Measurements from ENCODE around the gene DGAT2L6. TPM values are rescaled to one million over a fixed set of nuclear protein-coding genes. Genes with fewer than 3 reads are reported as not detected.

Gene DGAT2L6
- total RNA-seq, 2 experiments from 2014 or later: not detected

DNA sequence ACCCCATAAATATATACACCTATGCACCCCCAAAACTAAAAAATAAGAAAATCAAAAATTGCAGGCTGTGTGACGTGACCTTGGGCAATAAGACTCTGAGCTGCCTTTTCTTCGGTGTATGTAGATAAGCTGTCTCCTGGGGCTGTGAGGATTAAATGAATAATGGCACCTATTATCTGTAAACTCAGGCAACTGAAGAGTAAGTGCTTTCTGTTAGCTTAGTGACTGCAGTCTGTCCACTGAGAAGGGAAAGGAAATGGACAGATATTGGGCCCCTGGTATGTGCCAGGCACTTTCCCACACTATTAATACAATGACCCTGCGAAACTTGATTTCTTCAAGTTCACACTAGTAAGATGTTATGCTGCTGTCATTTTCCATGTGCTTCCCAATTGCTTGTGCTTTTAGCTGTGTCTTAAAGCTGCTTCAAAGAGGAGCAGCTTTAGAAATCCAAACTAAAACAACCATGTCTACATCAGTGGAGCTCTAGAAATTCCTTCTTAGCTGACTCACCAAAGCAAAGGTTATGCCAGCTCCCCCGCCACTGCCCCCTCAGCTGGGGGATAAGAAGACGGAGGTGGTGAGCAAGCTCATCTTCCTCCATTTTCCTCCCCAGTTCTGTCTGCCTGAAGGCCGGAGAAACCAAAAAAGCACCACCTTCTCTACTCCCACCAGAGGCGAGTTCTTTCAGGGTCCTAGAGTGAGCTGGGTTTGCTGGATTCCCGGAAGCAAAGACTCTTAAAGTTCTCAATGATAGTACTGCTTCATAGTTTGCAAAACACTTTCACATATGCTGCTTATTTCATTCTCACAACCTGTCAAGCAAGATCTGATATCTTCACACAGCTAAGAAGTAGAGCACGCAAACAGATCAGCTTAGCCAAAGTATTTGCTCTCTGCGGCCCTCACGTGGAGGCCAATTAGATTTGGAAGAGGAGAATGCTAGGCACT, 8.8 kb upstream of the DGAT2L6 start:
- no peaks in the 10 kb centered on the region for H3K9me3 Mint-ChIP-seq
- intact Hi-C loops (cut with micrococcal nuclease): no loop called here

DNA sequence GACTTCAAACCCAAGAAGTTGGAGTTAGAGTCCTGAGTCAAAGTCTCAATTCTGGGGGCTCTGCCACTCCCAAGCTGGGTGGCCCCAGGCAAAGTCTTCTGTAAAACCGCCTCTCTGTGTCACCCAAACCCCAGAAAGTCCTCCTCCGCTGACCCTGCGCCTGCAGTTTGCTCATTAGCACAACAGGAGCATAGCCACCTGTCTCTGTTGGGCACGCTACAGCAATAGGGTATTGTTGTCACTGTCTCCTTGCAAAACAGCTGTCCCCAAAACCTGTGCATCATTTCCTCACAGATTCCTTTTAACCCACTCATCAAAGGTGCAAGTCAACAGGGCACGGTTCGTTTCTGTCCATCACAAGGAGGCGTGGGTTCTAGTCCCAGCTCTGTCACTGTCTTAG, 8.0 kb upstream of the DGAT2L6 start:
- H3K4me1 Mint-ChIP-seq (ENCODE audit: low read depth): peaks cover 6% of the 10 kb centered on the region
- H3K36me3 Mint-ChIP-seq: no peaks in the 10 kb centered on the region
- H3K27me3 Mint-ChIP-seq: no peaks in the 10 kb centered on the region
- H3K9me3 Mint-ChIP-seq: no peaks in the 10 kb centered on the region
- no peak overlapping the region for H3K4me3 Mint-ChIP-seq
- POLR2A ChIA-PET: no interaction called here
- intact Hi-C loops (cut with micrococcal nuclease): no loop called here
- CTCF ChIA-PET: interaction anchor here (0.8 kb wide), 1 partner anchor 28 kb away, joined by 3 read pairs; no protein-coding TSS in a partner anchor
- H3K27ac Mint-ChIP-seq: no peak overlapping the region
- no peak for DNase-seq

More for the DNA sequence above, 8.8 kb upstream of the DGAT2L6 start:
- CTCF ChIA-PET: interaction anchor here (0.7 to 0.8 kb wide), 2 partner anchors 15 to 29 kb away, joined by 3 read pairs; no protein-coding TSS in a partner anchor
- Mint-ChIP-seq H3K4me3 (no peak overlapping the region), H3K27me3 (no peaks in the 10 kb centered on the region), H3K27ac (no peak overlapping the region), H3K36me3 (peaks cover 2% of the 10 kb centered on the region), H3K4me1 (ENCODE audit: low read depth) (peaks cover 7% of the 10 kb centered on the region)
- POLR2A ChIA-PET: no interaction called here
- no peak for DNase-seq

DNA sequence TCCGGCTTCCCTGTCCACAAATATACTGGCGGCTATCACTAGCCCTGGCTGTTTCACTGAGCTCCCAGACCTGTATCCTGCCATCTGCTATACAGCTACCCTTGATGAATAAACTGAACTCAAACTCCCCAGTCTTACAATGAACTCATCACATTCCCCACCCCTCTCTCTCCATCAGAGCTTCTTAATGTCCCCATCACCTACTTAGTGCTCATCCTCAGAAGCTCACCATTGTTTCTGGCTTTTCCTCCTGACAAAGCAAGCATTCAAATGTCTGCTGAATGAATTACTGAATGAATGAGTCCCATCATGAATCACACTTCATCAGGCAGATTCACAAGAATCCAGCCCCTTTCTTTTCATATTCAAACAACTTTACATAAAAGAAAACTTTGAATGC, 5.7 kb upstream of the DGAT2L6 start:
- Mint-ChIP-seq H3K27me3 (no peaks in the 10 kb centered on the region), H3K36me3 (no peaks in the 10 kb centered on the region), H3K4me1 (ENCODE audit: low read depth) (peaks cover 12% of the 10 kb centered on the region), H3K4me3 (no peak overlapping the region), H3K9me3 (no peaks in the 10 kb centered on the region), H3K27ac (no peak overlapping the region)
- intact Hi-C loops (cut with micrococcal nuclease): no loop called here
- DNase-seq: no peak
- ChIA-PET POLR2A (no interaction called here), CTCF (no interaction called here)

DNA sequence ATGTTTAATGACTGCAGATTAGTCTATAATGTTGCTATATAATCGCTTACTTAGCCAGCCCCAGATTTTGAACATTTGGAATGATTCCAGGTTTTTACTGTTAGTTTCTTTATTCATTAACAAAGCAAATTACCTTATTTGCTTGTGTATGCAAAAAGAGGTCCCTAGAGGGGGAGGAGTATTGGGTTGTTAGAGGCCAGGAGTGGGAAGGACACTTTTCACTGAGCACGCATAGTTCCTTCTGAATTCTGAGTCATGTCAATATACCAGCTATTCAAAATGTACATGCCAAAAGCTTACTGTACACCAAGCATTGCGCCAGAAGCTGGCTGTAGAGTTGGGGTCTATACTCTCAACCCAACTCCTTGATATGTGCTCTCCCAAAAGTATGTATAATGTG, 5.1 kb upstream of the DGAT2L6 start:
- intact Hi-C loops (cut with micrococcal nuclease): no loop called here
- H3K27ac Mint-ChIP-seq: no peak overlapping the region
- no peaks in the 10 kb centered on the region for H3K36me3 Mint-ChIP-seq
- peaks cover 9% of the 10 kb centered on the region for H3K4me1 Mint-ChIP-seq (ENCODE audit: low read depth)
- H3K27me3 Mint-ChIP-seq: no peaks in the 10 kb centered on the region
- H3K9me3 Mint-ChIP-seq: no peaks in the 10 kb centered on the region
- POLR2A ChIA-PET: no interaction called here
- no peak for DNase-seq
- CTCF ChIA-PET: no interaction called here
- no peak overlapping the region for H3K4me3 Mint-ChIP-seq

DNA sequence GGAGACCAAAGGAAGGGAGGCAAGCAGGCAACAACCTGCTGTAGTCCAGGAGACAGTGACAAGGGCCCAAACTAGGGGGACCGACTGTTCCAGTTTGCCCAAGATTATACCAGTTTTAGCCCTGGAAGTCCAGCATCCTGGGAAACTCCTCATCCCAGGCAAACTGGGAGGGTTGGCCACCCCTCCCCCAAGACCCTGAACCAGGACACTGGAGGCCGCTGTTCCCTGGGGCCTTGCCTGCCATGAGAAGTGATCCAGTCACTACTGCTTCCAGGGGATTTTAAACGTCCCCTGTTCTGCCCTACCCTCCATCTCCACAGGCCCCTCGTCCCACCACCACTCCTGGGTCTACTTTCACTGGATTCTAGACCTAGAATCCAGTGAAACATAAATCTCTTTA, 4.3 kb upstream of the DGAT2L6 start:
- Mint-ChIP-seq H3K4me1 (ENCODE audit: low read depth) (peaks cover 7% of the 10 kb centered on the region), H3K27ac (no peak overlapping the region), H3K4me3 (no peak overlapping the region), H3K9me3 (no peaks in the 10 kb centered on the region), H3K36me3 (no peaks in the 10 kb centered on the region), H3K27me3 (no peaks in the 10 kb centered on the region)
- ChIA-PET POLR2A (no interaction called here), CTCF (no interaction called here)
- intact Hi-C loops (cut with micrococcal nuclease): no loop called here
- DNase-seq: no peak

DNA sequence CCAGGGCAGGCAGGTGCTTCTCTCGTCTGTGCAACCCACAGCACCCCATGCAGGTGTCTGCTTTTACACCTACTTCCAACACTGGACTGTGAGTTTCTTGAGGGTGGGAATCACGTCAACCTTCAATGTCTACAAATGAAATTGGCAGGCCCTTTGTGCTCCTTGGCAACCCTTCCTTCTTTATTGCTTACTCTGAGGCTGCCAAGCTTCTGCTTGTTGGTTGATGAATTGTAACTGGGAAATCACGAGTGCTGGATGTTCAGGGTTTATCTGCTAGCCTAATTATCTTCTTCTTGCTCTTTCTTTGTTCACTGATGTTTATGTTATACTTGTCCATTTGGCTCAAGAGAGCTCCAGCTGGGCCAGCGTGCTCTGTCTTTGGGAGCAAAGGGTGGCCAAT, 2.5 kb upstream of the DGAT2L6 start:
- POLR2A ChIA-PET: no interaction called here
- DNase-seq: no peak
- H3K4me1 Mint-ChIP-seq (ENCODE audit: low read depth): peaks cover 7% of the 10 kb centered on the region
- intact Hi-C loops (cut with micrococcal nuclease): no loop called here
- no peaks in the 10 kb centered on the region for H3K36me3 Mint-ChIP-seq
- no peaks in the 10 kb centered on the region for H3K27me3 Mint-ChIP-seq
- H3K27ac Mint-ChIP-seq: no peak overlapping the region
- CTCF ChIA-PET: interaction anchor here (0.7 kb wide), 1 partner anchor 42 kb away, joined by 4 read pairs; the partner anchor contains the start of gene IGBP1
- H3K4me3 Mint-ChIP-seq: no peak overlapping the region
- no peaks in the 10 kb centered on the region for H3K9me3 Mint-ChIP-seq

DNA sequence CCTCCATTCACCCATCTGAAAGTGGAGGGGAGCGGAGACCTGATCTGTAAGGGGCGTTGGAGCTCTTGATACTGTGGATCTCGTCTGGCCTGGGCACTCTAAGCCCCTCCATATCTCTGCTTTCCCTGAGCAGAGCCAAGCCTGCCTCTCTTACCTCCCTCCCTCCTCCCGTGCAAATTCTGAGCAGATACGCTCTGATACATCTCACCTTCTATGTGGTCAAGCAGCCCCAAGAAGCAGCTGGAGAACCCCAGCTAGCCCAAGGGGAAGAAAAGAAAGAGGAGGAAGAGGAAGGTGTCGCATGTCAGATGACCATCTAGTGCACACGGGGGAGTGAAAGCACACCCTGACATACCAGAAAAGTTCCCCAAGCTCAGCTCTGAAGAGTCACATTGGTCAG, 1.9 kb upstream of the DGAT2L6 start:
- Mint-ChIP-seq H3K27me3 (no peaks in the 10 kb centered on the region), H3K4me3 (no peak overlapping the region), H3K9me3 (no peaks in the 10 kb centered on the region), H3K4me1 (ENCODE audit: low read depth) (peaks cover 7% of the 10 kb centered on the region), H3K27ac (no peak overlapping the region), H3K36me3 (no peaks in the 10 kb centered on the region)
- DNase-seq: no peak
- ChIA-PET POLR2A (no interaction called here), CTCF (no interaction called here)
- intact Hi-C loops (cut with micrococcal nuclease): no loop called here

DNA sequence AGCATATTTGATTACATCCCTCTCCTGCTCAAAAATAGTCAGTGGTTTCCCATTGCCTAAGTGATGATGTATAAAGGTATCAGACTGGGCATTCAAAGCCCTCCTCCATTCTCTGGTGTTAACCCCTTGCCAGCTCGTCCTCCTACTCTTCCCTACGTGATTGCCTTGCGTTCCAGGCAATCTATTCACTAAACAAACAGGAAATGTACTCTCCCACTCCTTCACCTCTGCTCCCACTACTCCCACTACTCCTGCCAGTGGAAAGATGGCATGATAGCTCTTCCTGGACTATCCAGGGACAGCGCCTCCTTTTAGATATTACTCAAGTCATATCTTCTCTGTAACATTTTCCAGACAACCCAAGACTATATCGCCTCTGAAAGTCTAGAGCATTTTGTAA, 5.8 kb downstream of the DGAT2L6 start:
- Mint-ChIP-seq H3K27me3 (no peaks in the 10 kb centered on the region), H3K27ac (no peak overlapping the region), H3K4me1 (ENCODE audit: low read depth) (no peaks in the 10 kb centered on the region), H3K4me3 (no peak overlapping the region), H3K9me3 (no peaks in the 10 kb centered on the region), H3K36me3 (no peaks in the 10 kb centered on the region)
- ChIA-PET POLR2A (no interaction called here), CTCF (interaction anchor here (0.5 kb wide), 1 partner anchor 235 kb away, joined by 4 read pairs; no protein-coding TSS in a partner anchor)
- no peak for DNase-seq
- intact Hi-C loops (cut with micrococcal nuclease): no loop called here

DNA sequence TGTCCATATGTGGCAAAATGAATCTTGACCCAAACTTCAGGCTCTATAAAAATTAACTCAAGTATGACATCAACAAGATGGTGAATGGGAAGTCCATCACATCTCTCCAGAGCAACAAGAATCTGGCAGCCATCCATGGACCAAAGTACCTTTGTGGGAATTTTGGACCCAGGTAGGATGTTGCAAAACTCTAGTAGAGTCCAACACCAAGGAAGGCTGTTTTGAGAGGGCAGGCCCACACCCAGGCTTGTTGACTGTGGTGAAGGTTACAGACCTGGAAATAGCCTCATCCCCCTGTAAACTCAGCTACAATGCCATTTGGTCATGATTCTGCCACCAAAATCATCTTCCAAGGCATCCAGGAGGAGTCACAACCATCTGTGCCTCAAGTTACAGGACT, 12.9 kb downstream of the DGAT2L6 start:
- peaks cover 3% of the 10 kb centered on the region for H3K27me3 Mint-ChIP-seq
- H3K4me3 Mint-ChIP-seq: no peak overlapping the region
- CTCF ChIA-PET: no interaction called here
- no peaks in the 10 kb centered on the region for H3K36me3 Mint-ChIP-seq
- intact Hi-C loops (cut with micrococcal nuclease): no loop called here
- H3K27ac Mint-ChIP-seq: no peak overlapping the region
- POLR2A ChIA-PET: no interaction called here
- no peak for DNase-seq
- H3K4me1 Mint-ChIP-seq (ENCODE audit: low read depth): no peaks in the 10 kb centered on the region
- peaks cover 10% of the 10 kb centered on the region for H3K9me3 Mint-ChIP-seq

DNA sequence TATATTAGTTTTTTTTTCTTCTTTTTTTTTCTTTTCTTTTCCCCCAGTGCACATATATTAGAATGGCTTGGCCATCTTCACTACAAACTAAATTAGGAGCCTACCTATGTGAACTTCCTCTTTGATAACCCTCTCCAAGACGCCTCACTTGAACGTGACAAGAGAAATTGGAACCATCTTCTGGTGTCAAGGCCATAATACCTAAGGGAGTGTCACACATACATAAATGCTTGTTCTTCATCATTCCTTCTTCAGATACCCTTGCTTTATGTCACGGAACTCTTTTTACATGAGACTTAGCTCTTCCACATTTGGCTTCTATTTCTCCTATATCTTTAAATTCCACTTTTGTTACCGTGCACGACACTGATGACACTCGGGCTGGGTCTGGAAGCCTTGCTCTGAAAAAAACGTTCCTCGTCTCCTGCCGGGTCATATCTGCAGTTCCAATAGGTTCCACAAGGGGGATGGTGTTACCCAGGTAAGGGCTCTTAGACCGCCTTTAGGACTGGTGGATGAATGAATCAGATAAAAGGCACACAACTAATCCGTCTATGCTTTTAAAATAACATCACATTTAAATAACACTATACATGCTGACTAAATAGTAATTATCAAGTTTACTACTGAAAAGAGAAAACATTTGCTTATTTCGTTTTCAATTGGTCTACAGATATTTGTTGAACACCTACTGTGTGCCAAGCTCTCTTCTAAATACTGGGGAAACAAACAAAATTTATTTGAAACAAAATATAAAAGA, 19.9 kb downstream of the DGAT2L6 start:
- intact Hi-C loops (cut with micrococcal nuclease): loop anchor here (1.0 to 2.0 kb wide), 3 partner anchors 66 to 468 kb away; no protein-coding TSS in a partner anchor
- H3K36me3 Mint-ChIP-seq: no peaks in the 10 kb centered on the region
- DNase-seq: peak; percentile 68
- H3K4me3 Mint-ChIP-seq: no peak overlapping the region
- CTCF ChIA-PET: interaction anchor here (0.6 to 3.1 kb wide), 8 partner anchors 22 to 236 kb away, joined by 3 to 14 read pairs (median 4); partner anchors contain the start of genes IGBP1 and P2RY4
- POLR2A ChIA-PET: no interaction called here
- H3K27me3 Mint-ChIP-seq: peaks cover 2% of the 10 kb centered on the region
- H3K9me3 Mint-ChIP-seq: no peaks in the 10 kb centered on the region
- H3K27ac Mint-ChIP-seq: no peak overlapping the region
- peaks cover 2% of the 10 kb centered on the region for H3K4me1 Mint-ChIP-seq (ENCODE audit: low read depth)

DNA sequence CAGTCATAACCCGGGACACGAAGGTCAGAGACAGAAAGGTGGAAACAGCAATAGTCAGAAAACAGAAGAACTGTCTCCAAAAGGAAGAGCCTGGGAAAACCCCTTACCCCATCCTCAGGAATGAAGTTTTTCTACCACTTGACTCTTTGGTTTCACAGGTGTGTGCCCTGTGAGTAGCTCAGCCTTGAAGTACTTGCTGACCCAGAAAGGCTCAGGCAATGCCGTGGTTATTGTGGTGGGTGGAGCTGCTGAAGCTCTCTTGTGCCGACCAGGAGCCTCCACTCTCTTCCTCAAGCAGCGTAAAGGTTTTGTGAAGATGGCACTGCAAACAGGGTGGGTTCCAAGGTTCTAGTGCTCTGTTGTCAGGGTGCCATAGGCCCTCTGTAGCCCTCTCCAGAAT, 24.4 kb downstream of the DGAT2L6 start:
- no peaks in the 10 kb centered on the region for H3K9me3 Mint-ChIP-seq
- H3K27ac Mint-ChIP-seq: no peak overlapping the region
- intact Hi-C loops (cut with micrococcal nuclease): no loop called here
- ChIA-PET POLR2A (no interaction called here), CTCF (no interaction called here)
- peaks cover 2% of the 10 kb centered on the region for H3K4me1 Mint-ChIP-seq (ENCODE audit: low read depth)
- H3K36me3 Mint-ChIP-seq: no peaks in the 10 kb centered on the region
- no peak for DNase-seq
- peaks cover 2% of the 10 kb centered on the region for H3K27me3 Mint-ChIP-seq
- H3K4me3 Mint-ChIP-seq: no peak overlapping the region

DNA sequence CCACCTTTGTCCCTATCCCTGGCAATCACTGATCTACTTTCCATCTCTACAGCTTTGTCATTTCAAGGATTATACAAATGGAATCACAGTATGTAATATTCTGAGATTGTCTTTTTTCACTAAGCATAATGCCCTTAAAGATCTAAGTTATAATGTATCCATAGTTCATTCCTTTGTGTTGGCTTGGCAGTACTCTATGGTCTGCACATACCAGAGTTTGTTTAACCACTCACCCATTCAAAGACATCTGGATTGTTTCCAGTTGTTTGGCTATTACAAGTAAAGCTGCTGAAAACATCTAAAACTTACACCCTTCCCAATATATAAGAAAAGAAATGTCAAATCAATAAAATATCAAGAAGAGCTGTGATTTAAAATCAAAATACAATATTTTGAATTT, 31.2 kb downstream of the DGAT2L6 start:
- Mint-ChIP-seq H3K9me3 (no peaks in the 10 kb centered on the region), H3K36me3 (no peaks in the 10 kb centered on the region), H3K4me3 (no peak overlapping the region), H3K27ac (no peak overlapping the region), H3K4me1 (ENCODE audit: low read depth) (no peaks in the 10 kb centered on the region), H3K27me3 (no peaks in the 10 kb centered on the region)
- no peak for DNase-seq
- POLR2A ChIA-PET: no interaction called here
- CTCF ChIA-PET: no interaction called here
- intact Hi-C loops (cut with micrococcal nuclease): no loop called here

Measured in activated CD4-positive, alpha-beta memory T cell treated with anti-CD3 and anti-CD28 coated beads for 36 hours (primary cell).